Renal cortex interstitium (tissue), 11 donors: Measurements from ENCODE around the gene BSX. TPM values are rescaled to one million over a fixed set of nuclear protein-coding genes. Genes with fewer than 3 reads are reported as not detected.

Source experiments
- DNase-seq, 11 donors: peaks; one replicate each; pipeline ENCODE4 v3.0.0-alpha.2; 2013; ENCODE audit warnings: low read depth in 9 of 11, low spot score in 4 of 11; ENCODE audit errors: extremely low read depth in 1 of 11
- polyA plus RNA-seq, 3 donors: library from polyadenylated mRNA; unstranded; fragments of 120-200 nt; gene quantifications; one replicate each; pipeline ENCODE4 v1.2.1, GENCODE V29; 2013; ENCODE audit not compliant: insufficient read length in 3 of 3

Gene BSX
- polyA plus RNA-seq, 3 donors, result not detected

DNA sequence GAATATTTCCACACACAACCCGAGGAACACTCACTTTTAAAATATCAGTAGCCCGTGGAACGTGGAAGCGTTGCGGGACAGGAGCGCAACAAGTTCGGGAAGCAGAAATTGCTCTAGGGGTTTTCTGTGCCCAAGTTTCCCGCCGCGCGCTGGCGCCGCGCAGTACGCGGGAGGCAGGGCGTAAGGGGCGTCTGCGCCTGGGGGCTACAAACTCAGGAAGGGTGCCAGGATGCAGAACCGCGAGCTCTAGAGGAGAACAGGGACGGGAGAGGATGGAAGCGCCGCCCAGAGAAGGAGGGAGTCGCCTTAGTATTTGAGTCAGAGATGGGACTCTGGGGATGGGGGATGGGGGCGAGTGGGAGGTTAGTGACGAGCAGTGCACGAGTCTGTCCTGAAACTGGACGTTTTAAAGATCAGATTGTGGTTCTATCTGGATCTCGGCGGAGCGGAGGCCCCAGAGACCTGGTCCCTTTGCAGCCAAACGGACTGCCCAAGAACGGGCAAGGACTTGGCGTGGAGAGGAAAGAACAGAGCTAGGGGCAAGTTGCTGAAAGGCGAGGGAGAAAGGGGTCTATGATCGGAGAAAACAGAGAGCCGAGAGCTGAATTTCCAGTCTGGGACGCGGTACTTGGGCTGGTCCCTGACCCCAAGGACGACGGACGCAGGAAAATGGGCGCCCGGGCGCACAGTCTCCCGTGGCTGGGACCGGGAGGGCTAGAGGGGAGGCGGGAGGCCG is 4.7 kb downstream of the BSX start:
- no peak for DNase-seq

GRCh38 chr11:122976061-122976733 is 5.4 kb downstream of the BSX start:
- no peak for DNase-seq

DNA sequence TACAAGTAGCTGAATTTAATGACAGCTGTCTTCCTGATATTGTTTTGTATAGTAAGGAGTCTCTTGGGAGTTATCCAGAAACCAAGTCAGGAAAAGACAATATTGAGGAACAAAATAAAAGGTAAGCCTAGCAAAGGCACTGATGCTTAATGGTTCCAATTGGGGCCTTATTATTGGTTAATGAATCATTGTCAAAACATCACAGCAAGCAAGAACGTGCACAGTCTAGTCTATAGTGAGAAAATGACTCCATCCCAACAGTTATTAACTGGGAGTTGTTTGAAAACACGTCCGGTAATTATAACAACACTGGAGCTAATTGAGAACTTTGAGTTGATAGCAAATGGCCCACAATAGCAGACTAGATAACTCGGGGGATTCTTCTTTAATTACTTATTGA is 17.7 kb downstream of the BSX start:
- DNase-seq, result no peak

DNA sequence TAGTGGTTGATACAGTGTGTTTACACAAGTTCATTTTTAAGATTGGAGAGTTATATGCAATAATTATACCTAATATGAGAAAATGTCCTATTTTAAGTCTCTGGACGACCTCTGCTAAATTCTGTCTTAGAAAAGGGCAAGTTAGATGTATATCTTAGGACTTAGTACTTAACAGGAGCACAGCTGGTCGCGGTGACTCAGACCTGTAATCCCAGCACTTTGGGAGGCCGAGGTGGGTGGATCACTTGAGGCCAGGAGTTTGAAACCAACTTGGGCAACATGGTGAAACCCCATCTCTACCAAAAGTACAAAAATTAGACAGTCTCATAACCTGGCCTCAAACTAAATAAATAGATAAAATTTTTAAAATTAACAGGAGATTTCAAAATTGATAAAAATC is 27.2 kb downstream of the BSX start:
- DNase-seq, result no peak

DNA sequence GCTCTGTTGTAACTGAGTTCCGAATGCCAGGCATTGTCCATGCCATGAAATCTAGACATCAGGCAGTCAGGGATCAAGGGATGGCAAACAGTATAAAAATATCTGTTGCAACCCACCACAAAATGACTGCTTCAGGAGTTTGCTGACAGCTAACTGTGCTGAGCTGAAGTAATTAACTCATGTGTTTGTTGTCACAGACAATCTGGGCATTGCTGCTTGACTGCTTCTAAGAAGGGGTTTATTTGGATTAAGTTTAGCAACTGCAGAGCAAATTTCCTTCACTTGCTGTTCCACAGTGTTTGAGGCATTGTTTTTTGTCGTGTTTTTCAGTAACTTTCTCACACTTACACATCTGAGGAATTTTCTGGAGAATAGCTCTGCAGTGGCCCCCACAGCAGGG is 30.4 kb downstream of the BSX start:
- DNase-seq, result peak in 2 of 11 donors; percentile 5 to 8

DNA sequence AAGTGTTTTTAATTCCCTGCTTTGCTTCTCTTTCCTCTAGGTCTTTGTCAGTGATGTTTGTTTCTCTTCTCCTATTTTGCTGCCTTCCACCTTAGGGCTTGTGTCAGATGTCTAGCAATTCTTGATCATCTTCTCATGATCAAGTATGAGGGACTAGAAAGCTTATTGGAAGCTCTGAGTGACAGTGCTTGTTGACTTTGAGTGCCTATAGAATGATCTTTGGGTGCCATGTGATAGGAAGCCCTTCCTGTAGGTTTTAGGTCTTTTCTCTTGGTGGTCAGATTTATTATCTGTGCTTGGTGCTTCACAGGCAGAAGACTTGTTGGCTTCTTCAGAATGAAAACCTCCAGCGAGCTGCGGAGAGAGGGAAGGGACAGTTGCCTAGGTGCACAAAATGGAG is 43.1 kb downstream of the BSX start:
- DNase-seq, result no peak

DNA sequence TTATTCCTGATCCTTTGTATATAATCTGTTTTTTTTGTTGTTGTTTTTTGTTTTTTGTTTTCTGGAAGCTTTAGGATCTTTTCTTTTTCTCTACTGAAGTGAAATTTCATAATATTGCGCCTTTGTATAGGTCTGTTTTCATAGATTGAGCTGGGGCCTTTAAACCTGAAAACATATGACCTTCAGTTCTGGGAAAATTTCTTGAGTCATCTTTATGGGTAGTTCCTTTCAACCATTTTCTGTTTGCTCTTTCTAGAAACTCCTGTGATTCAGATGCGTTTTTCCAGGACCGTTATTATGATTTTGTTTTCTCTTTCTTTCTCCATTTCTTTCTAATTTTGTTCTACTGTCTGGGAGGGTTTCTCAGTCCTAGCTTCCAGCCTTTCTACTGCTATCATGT is 43.7 kb downstream of the BSX start:
- DNase-seq, result no peak

- DNase-seq, result no peak
Observed at GRCh38 chr11:122933416-122933815, 48.2 kb downstream of the BSX start.

DNA sequence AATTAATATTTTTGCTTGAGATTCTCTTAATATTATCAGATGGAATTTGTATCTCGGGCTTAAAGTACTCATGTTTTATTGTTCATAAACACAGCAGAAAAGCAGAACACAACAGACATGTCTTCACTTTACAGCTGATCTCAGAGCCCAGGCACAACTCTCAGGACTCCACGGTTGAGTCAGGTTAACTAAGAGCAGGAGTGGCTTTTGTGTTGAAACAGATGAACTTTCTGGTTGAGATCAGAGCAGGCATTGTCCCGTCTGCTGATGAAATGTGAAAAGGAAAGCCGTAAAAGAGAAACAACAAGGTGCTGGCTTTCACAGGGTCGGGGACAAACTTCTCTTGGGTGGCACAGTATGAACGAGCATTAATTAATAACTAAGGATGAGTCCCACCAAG is 50.1 kb downstream of the BSX start:
- DNase-seq, result no peak

Other genes starting within 250 kb of the BSX start
- under 1 TPM in 1 of 3 donors, not detected in 2; 0.08 TPM for gene CRTAM, start 143.3 kb downstream of the BSX start, polyA plus RNA-seq
- 10 to 100 TPM; 11.3 to 12.9 (median 12.9) TPM for gene JHY, start 99.1 kb downstream of the BSX start, polyA plus RNA-seq
- gene HSPA8, start 80.3 kb upstream of the BSX start, polyA plus RNA-seq, result 1,000 to 10,000 TPM; 1,091 to 1,438 (median 1,348) TPM
- gene CLMP, start 213.4 kb upstream of the BSX start, polyA plus RNA-seq, result 10 to 100 TPM; 29.1 to 34.4 (median 29.7) TPM